ENCODE results near the gene EFHD2.

EFHD2 gene

GRCh38 chr1:15390667-15391066 is 19.0 kb upstream of the EFHD2 start:
- no peak overlapping the region for H3K4me3 ChIP-seq (ENCODE audit: low read depth, low read length)
- TF ChIP-seq CTCF (conservative IDR thresholded peaks at IDR 0.05; ENCODE audit: low read depth, low read length), result no peak
- DNase-seq (ENCODE audit: low read depth), result no peak

- no peak overlapping the region for H3K4me3 ChIP-seq (ENCODE audit: low read depth, low read length)
- peak; percentile 17 for DNase-seq (ENCODE audit: low read depth)
- no peak for TF ChIP-seq CTCF (conservative IDR thresholded peaks at IDR 0.05; ENCODE audit: low read depth, low read length)
These were observed 18.3 kb upstream of the EFHD2 start for GRCh38 chr1:15391366-15391765.

- no peak for DNase-seq (ENCODE audit: low read depth)
- H3K4me3 ChIP-seq (ENCODE audit: low read depth, low read length), result no peak overlapping the region
- TF ChIP-seq CTCF (conservative IDR thresholded peaks at IDR 0.05; ENCODE audit: low read depth, low read length), result no peak
These were observed 16.0 kb upstream of the EFHD2 start for GRCh38 chr1:15393475-15394257.

GRCh38 chr1:15394258-15394690 is 15.4 kb upstream of the EFHD2 start:
- no peak overlapping the region for H3K4me3 ChIP-seq (ENCODE audit: low read depth, low read length)
- DNase-seq (ENCODE audit: low read depth), result no peak
- no peak for TF ChIP-seq CTCF (conservative IDR thresholded peaks at IDR 0.05; ENCODE audit: low read depth, low read length)

GRCh38 chr1:15397236-15397635 is 12.5 kb upstream of the EFHD2 start:
- no peak overlapping the region for H3K4me3 ChIP-seq (ENCODE audit: low read depth, low read length)
- TF ChIP-seq CTCF (conservative IDR thresholded peaks at IDR 0.05; ENCODE audit: low read depth, low read length), result no peak
- no peak for DNase-seq (ENCODE audit: low read depth)

GRCh38 chr1:15399710-15400109 is 10.0 kb upstream of the EFHD2 start:
- TF ChIP-seq CTCF (conservative IDR thresholded peaks at IDR 0.05; ENCODE audit: low read depth, low read length), result no peak
- no peak overlapping the region for H3K4me3 ChIP-seq (ENCODE audit: low read depth, low read length)

GRCh38 chr1:15400627-15401026 is 9.1 kb upstream of the EFHD2 start:
- no peak overlapping the region for H3K4me3 ChIP-seq (ENCODE audit: low read depth, low read length)
- peak; percentile 10 for DNase-seq (ENCODE audit: low read depth)

More at GRCh38 chr1:15399710-15400109, 10.0 kb upstream of the EFHD2 start:
- no peak for DNase-seq (ENCODE audit: low read depth)

More at GRCh38 chr1:15400627-15401026, 9.1 kb upstream of the EFHD2 start:
- TF ChIP-seq CTCF (conservative IDR thresholded peaks at IDR 0.05; ENCODE audit: low read depth, low read length), result no peak
